Neural cell (in vitro differentiated cells): ENCODE results near the gene KRTAP9-2. TPM values are rescaled to one million over a fixed set of nuclear protein-coding genes. Genes with fewer than 3 reads are reported as not detected.
"Not testable (repeated sequence)": the region's sequence is repeated elsewhere in the genome, so short reads cannot be mapped to it uniquely, and the experiment has no call there.

Experiments
- H2AFZ ChIP-seq: fragments of 200-600, 300-800 bp; sonication (generic), shearing (Covaris generic); 2 replicates; pipeline ENCODE4 v1.6.0; 2014; ENCODE audit warnings: low read depth, mild to moderate bottlenecking, antibody characterized with exemption, low read length, moderate library complexity
- H3F3A ChIP-seq: fragments of 200-600 bp; shearing (Covaris generic); 2 replicates; pipeline ENCODE4 v1.6.1; 2016; ENCODE audit warnings: mild to moderate bottlenecking, moderate library complexity, mixed read lengths, antibody characterized with exemption, low read length; ENCODE audit not compliant: insufficient read depth, poor library complexity, severe bottlenecking
- H3K27ac ChIP-seq: fragments of 200-600, 300-800 bp; sonication (generic), shearing (Covaris generic); 2 replicates; pipeline ENCODE4 v1.5.1; 2014; ENCODE audit warnings: mild to moderate bottlenecking, low read length, moderate library complexity
- H3K27me3 ChIP-seq: fragments of 300-800, 200-600 bp; sonication (generic), shearing (Covaris generic); 2 replicates; pipeline ENCODE4 v1.6.0; 2014; ENCODE audit warnings: mild to moderate bottlenecking, low read depth, low read length, moderate library complexity; ENCODE audit not compliant: insufficient read depth
- H3K36me3 ChIP-seq: fragments of 300-800, 200-600 bp; sonication (generic), shearing (Covaris generic); 2 replicates; pipeline ENCODE4 v1.5.1; 2014; ENCODE audit warnings: mild to moderate bottlenecking, antibody characterized with exemption, low read length, moderate library complexity; ENCODE audit not compliant: insufficient read depth
- H3K4me2 ChIP-seq: fragments of 300-800, 200-600 bp; sonication (generic), shearing (Covaris generic); 2 replicates; pipeline ENCODE4 v1.6.0; 2014; ENCODE audit warnings: mild to moderate bottlenecking, low read length
- H3K4me3 ChIP-seq: fragments of 300-800, 200-600 bp; sonication (generic), shearing (Covaris generic); 2 replicates; pipeline ENCODE4 v1.5.1; 2014; ENCODE audit warnings: mild to moderate bottlenecking, low read length, moderate library complexity
- H3K79me2 ChIP-seq: fragments of 200-600 bp; shearing (Covaris generic); replicated peaks from 2 replicates; pipeline ENCODE4 v1.6.0; 2014; ENCODE audit warnings: mild to moderate bottlenecking, low read length, moderate library complexity; ENCODE audit not compliant: insufficient read depth
- H3K9ac ChIP-seq: fragments of 300-800, 200-600 bp; sonication (generic), shearing (Covaris generic); 2 replicates; pipeline ENCODE4 v1.6.1; 2016; ENCODE audit warnings: mild to moderate bottlenecking, low read length, mixed read lengths
- H3K9me2 ChIP-seq: fragments of 200-600 bp; shearing (Covaris generic); 2 replicates; pipeline ENCODE4 v1.6.1; 2016; ENCODE audit warnings: mild to moderate bottlenecking, low read length, mixed read lengths; ENCODE audit not compliant: insufficient read depth
- H3K9me3 ChIP-seq: fragments of 200-600, 300-800 bp; sonication (generic), shearing (Covaris generic); 2 replicates; pipeline ENCODE4 v1.6.1; 2016; ENCODE audit warnings: mild to moderate bottlenecking, mixed run types, low read length, moderate library complexity, mixed read lengths
- H4K20me1 ChIP-seq: fragments of 200-600 bp; shearing (Covaris generic); 2 replicates; pipeline ENCODE4 v1.6.1; 2016; ENCODE audit warnings: mild to moderate bottlenecking, mixed run types; ENCODE audit not compliant: insufficient read depth
- EP300 ChIP-seq: fragments of 450-650 bp; conservative IDR thresholded peaks from 2 replicates; pipeline ENCODE4 v1.6.1; 2014; ENCODE audit warnings: antibody characterized with exemption, mild to moderate bottlenecking, moderate library complexity; ENCODE audit not compliant: poor library complexity, severe bottlenecking
- EZH2 ChIP-seq: fragments of 200-600, 300-800 bp; shearing (Covaris generic), sonication (generic); IDR thresholded peaks from 2 replicates; pipeline ENCODE4 v1.6.1; 2014; ENCODE audit warnings: antibody characterized with exemption, low read length, borderline replicate concordance, mild to moderate bottlenecking; ENCODE audit not compliant: insufficient read depth, poor library complexity, severe bottlenecking
- MXI1 ChIP-seq: fragments of 450-650 bp; conservative IDR thresholded peaks from 2 replicates; pipeline ENCODE4 v1.6.1; 2014; ENCODE audit warnings: antibody characterized with exemption, mild to moderate bottlenecking; ENCODE audit not compliant: poor library complexity, severe bottlenecking
- POLR2AphosphoS5 ChIP-seq: IDR thresholded peaks from 2 replicates; pipeline ENCODE4 v1.6.1; 2012
- RAD21 ChIP-seq: fragments of 450-650 bp; conservative IDR thresholded peaks from 2 replicates; pipeline ENCODE4 v1.6.1; 2014; ENCODE audit warnings: antibody characterized with exemption, mild to moderate bottlenecking, moderate library complexity
- SMC3 ChIP-seq: fragments of 450-650 bp; conservative IDR thresholded peaks from 2 replicates; pipeline ENCODE4 v1.6.1; 2014; ENCODE audit warnings: antibody characterized with exemption, mild to moderate bottlenecking, moderate library complexity; ENCODE audit not compliant: poor library complexity
- TAF1 ChIP-seq: IDR thresholded peaks from 2 replicates; pipeline ENCODE4 v1.6.1; 2012; ENCODE audit warnings: low read depth
- polyA plus RNA-seq: library from polyadenylated mRNA; depleted of rRNA; stranded (reverse); fragments of >200 nt; gene quantifications from 2 replicates; pipeline ENCODE4 v1.2.3, GENCODE V29; 2014
- TF ChIP-seq, protein P1 (sequence below): IDR thresholded peaks from 2 replicates; pipeline ENCODE4 v1.6.1; 2012; ENCODE audit warnings: borderline replicate concordance
- TF ChIP-seq, protein P2 (sequence below): fragments of 450-650 bp; IDR thresholded peaks from 2 replicates; pipeline ENCODE4 v1.5.1; 2014; ENCODE audit warnings: antibody characterized with exemption, mild to moderate bottlenecking, moderate library complexity; ENCODE audit not compliant: poor library complexity, severe bottlenecking

The KRTAP9-2 gene
- polyA plus RNA-seq, 1 donor from 2014 or later, result not detected

DNA sequence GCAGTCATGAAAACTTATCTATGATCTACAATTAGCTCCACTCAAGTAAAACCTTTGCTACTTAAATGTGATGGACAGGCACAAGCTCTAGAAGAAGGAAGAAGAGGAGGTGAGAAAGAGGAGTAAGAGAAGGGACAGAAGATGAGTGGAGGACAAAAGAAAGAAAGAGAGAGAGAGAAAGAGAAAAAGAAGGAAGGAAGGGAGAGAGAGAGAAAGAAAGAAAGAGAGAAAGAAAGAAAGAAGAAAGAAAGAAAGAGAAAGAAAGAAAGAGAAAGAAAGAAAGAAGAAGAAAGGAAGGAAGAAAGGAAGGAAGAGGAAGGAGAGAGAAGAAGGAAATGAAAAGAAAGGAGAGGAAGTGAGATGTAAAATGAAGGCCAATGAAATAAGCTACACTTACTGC is 3.6 kb downstream of the KRTAP9-2 start:
- H3K27ac ChIP-seq, result no peak overlapping the region
- no peaks in the 10 kb centered on the region for H3K79me2 ChIP-seq
- H3K36me3 ChIP-seq, result no peaks in the 10 kb centered on the region
- no peaks in the 10 kb centered on the region for H3F3A ChIP-seq
- H3K9me3 ChIP-seq, result no peaks in the 10 kb centered on the region
- no peaks in the 10 kb centered on the region for H3K27me3 ChIP-seq
- H3K9ac ChIP-seq, result no peak overlapping the region
- no peak overlapping the region for H3K4me3 ChIP-seq
- no peak overlapping the region for H2AFZ ChIP-seq
- H3K4me2 ChIP-seq, result no peak overlapping the region
- H3K9me2 ChIP-seq, result no peaks in the 10 kb centered on the region
- TF ChIP-seq POLR2AphosphoS5 (no peak), SMC3 (no peak), EP300 (no peak), EZH2 (no peak), TAF1 (no peak), MXI1 (no peak), RAD21 (no peak)
- TF ChIP-seq, protein P1, sequence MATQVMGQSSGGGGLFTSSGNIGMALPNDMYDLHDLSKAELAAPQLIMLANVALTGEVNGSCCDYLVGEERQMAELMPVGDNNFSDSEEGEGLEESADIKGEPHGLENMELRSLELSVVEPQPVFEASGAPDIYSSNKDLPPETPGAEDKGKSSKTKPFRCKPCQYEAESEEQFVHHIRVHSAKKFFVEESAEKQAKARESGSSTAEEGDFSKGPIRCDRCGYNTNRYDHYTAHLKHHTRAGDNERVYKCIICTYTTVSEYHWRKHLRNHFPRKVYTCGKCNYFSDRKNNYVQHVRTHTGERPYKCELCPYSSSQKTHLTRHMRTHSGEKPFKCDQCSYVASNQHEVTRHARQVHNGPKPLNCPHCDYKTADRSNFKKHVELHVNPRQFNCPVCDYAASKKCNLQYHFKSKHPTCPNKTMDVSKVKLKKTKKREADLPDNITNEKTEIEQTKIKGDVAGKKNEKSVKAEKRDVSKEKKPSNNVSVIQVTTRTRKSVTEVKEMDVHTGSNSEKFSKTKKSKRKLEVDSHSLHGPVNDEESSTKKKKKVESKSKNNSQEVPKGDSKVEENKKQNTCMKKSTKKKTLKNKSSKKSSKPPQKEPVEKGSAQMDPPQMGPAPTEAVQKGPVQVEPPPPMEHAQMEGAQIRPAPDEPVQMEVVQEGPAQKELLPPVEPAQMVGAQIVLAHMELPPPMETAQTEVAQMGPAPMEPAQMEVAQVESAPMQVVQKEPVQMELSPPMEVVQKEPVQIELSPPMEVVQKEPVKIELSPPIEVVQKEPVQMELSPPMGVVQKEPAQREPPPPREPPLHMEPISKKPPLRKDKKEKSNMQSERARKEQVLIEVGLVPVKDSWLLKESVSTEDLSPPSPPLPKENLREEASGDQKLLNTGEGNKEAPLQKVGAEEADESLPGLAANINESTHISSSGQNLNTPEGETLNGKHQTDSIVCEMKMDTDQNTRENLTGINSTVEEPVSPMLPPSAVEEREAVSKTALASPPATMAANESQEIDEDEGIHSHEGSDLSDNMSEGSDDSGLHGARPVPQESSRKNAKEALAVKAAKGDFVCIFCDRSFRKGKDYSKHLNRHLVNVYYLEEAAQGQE, result no peak
- TF ChIP-seq, protein P2, sequence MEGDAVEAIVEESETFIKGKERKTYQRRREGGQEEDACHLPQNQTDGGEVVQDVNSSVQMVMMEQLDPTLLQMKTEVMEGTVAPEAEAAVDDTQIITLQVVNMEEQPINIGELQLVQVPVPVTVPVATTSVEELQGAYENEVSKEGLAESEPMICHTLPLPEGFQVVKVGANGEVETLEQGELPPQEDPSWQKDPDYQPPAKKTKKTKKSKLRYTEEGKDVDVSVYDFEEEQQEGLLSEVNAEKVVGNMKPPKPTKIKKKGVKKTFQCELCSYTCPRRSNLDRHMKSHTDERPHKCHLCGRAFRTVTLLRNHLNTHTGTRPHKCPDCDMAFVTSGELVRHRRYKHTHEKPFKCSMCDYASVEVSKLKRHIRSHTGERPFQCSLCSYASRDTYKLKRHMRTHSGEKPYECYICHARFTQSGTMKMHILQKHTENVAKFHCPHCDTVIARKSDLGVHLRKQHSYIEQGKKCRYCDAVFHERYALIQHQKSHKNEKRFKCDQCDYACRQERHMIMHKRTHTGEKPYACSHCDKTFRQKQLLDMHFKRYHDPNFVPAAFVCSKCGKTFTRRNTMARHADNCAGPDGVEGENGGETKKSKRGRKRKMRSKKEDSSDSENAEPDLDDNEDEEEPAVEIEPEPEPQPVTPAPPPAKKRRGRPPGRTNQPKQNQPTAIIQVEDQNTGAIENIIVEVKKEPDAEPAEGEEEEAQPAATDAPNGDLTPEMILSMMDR, result no peak
- no peaks in the 10 kb centered on the region for H4K20me1 ChIP-seq

DNA sequence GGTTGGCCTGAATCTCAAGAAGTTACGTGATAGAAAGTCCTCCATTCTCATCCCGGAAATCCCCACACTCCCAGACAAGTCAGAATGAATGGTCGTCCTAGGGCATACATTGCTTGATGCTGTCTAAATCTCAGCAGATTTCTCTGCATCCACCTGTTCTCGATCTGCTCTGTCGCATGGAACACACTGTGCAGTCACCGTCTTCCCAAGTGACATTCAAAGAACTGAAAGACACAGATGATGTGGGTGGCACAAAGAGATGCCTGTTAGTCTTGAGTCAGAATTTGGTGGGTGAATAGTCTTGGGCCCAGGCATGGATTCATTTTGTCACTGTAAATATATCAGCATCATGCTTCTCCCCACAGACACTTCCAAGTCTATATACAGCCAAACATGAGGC is 5.3 kb downstream of the KRTAP9-2 start:
- Histone ChIP-seq H3F3A (no peaks in the 10 kb centered on the region), H3K9me3 (no peaks in the 10 kb centered on the region), H2AFZ (no peak overlapping the region), H3K27me3 (no peaks in the 10 kb centered on the region), H3K4me2 (no peak overlapping the region), H3K9ac (no peak overlapping the region), H3K9me2 (no peaks in the 10 kb centered on the region), H3K27ac (no peak overlapping the region), H4K20me1 (no peaks in the 10 kb centered on the region), H3K4me3 (no peak overlapping the region), H3K79me2 (no peaks in the 10 kb centered on the region), H3K36me3 (no peaks in the 10 kb centered on the region)
- TF ChIP-seq EZH2 (no peak), EP300 (no peak), MXI1 (no peak), RAD21 (no peak), SMC3 (no peak), POLR2AphosphoS5 (no peak)

DNA sequence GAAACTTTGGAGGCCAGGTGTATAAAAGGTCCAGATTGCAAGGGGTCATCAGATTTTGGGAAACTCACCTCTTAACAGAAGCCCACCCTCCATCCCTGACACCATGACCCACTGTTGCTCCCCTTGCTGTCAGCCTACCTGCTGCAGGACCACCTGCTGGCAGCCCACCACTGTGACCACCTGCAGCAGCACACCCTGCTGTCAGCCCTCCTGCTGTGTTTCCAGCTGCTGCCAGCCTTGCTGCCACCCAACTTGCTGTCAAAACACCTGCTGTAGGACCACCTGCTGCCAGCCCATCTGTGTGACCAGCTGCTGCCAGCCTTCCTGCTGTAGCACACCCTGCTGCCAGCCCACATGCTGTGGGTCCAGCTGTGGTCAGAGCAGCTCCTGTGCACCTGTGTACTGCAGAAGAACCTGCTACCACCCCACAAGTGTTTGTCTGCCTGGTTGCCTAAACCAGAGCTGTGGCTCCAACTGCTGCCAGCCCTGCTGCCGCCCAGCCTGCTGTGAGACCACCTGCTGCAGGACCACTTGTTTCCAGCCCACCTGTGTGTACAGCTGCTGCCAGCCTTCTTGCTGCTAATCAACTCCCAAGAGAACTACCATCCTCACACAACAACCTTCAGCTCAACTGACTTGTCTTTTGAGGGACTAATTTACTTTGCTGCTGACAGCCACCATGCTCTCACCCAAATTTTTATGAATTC is 6.1 kb downstream of the KRTAP9-2 start, which contains the start of gene KRTAP9-3:
Gene KRTAP9-3 (plus strand): TSS at position 51 of the 707 bp plus-strand sequence. CDS start 53 bp downstream, at position 104.
- H3F3A ChIP-seq, H3K36me3 ChIP-seq, H2AFZ ChIP-seq, H3K27me3 ChIP-seq, H3K4me3 ChIP-seq, H3K27ac ChIP-seq, H4K20me1 ChIP-seq, H3K4me2 ChIP-seq, H3K9ac ChIP-seq, H3K9me3 ChIP-seq, H3K79me2 ChIP-seq, H3K9me2 ChIP-seq: not testable (repeated sequence)

DNA sequence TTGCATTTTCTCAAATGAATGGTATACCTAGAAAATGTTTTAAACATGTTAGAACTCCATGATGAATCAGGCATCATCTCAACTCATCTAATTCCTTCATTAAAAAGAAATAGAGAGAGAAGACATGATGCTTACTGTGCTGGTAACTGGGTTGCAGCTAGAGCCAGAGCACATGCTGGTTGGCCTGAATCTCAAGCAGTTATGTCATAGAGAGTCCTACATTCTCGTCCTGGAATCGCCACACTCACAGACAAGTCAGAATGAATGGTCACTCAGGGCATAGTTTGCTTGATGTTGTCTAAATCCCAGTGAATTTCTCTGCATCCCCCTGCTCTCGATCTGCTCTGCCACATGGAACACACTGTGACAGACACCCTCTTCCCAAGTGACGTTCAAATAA is 10.7 kb downstream of the KRTAP9-2 start:
- not testable (repeated sequence) for H4K20me1 ChIP-seq, H3K4me3 ChIP-seq, H3K27ac ChIP-seq, H3K79me2 ChIP-seq, H2AFZ ChIP-seq, H3F3A ChIP-seq, H3K9me2 ChIP-seq, H3K9me3 ChIP-seq, H3K27me3 ChIP-seq, H3K4me2 ChIP-seq, H3K9ac ChIP-seq, H3K36me3 ChIP-seq

DNA sequence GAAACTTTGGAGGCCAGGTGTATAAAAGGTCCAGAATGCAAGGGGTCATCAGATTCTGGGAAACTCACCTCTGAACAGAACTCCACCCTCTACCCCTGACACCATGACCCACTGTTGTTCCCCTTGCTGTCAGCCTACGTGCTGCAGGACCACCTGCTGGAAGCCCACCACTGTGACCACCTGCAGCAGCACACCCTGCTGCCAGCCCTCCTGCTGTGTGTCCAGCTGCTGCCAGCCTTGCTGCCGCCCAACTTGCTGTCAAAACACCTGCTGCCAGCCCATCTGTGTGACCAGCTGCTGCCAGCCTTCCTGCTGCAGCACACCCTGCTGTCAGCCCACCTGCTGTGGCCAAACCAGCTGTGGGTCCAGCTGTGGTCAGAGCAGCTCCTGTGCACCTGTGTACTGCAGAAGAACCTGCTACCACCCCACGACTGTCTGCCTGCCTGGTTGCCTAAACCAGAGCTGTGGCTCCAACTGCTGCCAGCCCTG is 11.5 kb downstream of the KRTAP9-2 start, which contains the start of gene KRTAP9-8:
Gene KRTAP9-8 (plus strand): TSS at position 51 of the 489 bp plus-strand sequence. CDS start 53 bp downstream, at position 104.
- not testable (repeated sequence) for H2AFZ ChIP-seq, H3K9me2 ChIP-seq, H3K36me3 ChIP-seq, H3K27me3 ChIP-seq, H3K79me2 ChIP-seq, H3F3A ChIP-seq, H3K9me3 ChIP-seq, H3K27ac ChIP-seq, H3K9ac ChIP-seq, H3K4me3 ChIP-seq, H3K4me2 ChIP-seq, H4K20me1 ChIP-seq
